ENCODE results near the gene CNKSR1.

CNKSR1 gene

GRCh38 chr1:26182383-26182696, 5.0 kb downstream of the CNKSR1 start:
- in situ Hi-C loops (cut with HindIII; ENCODE audit: low sequenced_read_pairs): no loop called here

GRCh38 chr1:26184086-26184485, 6.8 kb downstream of the CNKSR1 start:
- in situ Hi-C loops (cut with HindIII; ENCODE audit: low sequenced_read_pairs): no loop called here

GRCh38 chr1:26184883-26185282, 7.6 kb downstream of the CNKSR1 start:
- in situ Hi-C loops (cut with HindIII; ENCODE audit: low sequenced_read_pairs): no loop called here

- in situ Hi-C loops (cut with HindIII; ENCODE audit: low sequenced_read_pairs): no loop called here
These were observed 10.6 kb downstream of the CNKSR1 start for GRCh38 chr1:26187882-26188281.

GRCh38 chr1:26188477-26188876, 11.2 kb downstream of the CNKSR1 start:
- in situ Hi-C loops (cut with HindIII; ENCODE audit: low sequenced_read_pairs): no loop called here

GRCh38 chr1:26189331-26189730, 12.0 kb downstream of the CNKSR1 start:
- in situ Hi-C loops (cut with HindIII; ENCODE audit: low sequenced_read_pairs): no loop called here

- in situ Hi-C loops (cut with HindIII; ENCODE audit: low sequenced_read_pairs): no loop called here
These were observed 12.5 kb downstream of the CNKSR1 start for GRCh38 chr1:26189751-26190275.

GRCh38 chr1:26190373-26190987, 13.2 kb downstream of the CNKSR1 start, which contains the start of gene CATSPER4:
Gene CATSPER4 (plus strand): TSS chr1:26190602. CDS start chr1:26190628, 26 bp downstream.
- in situ Hi-C loops (cut with HindIII; ENCODE audit: low sequenced_read_pairs): no loop called here

- in situ Hi-C loops (cut with HindIII; ENCODE audit: low sequenced_read_pairs): no loop called here
These were observed 14.4 kb downstream of the CNKSR1 start for GRCh38 chr1:26191739-26192138.

- in situ Hi-C loops (cut with HindIII; ENCODE audit: low sequenced_read_pairs): no loop called here
These were observed 18.5 kb downstream of the CNKSR1 start for GRCh38 chr1:26195805-26196204.

- in situ Hi-C loops (cut with HindIII; ENCODE audit: low sequenced_read_pairs): no loop called here
These were observed 20.0 kb downstream of the CNKSR1 start for GRCh38 chr1:26197301-26197700.

- in situ Hi-C loops (cut with HindIII; ENCODE audit: low sequenced_read_pairs): no loop called here
These were observed 20.5 kb downstream of the CNKSR1 start for GRCh38 chr1:26197813-26198212.

GRCh38 chr1:26200413-26200812, 23.1 kb downstream of the CNKSR1 start:
- in situ Hi-C loops (cut with HindIII; ENCODE audit: low sequenced_read_pairs): no loop called here

GRCh38 chr1:26203642-26204318, 26.5 kb downstream of the CNKSR1 start:
- in situ Hi-C loops (cut with HindIII; ENCODE audit: low sequenced_read_pairs): no loop called here

- in situ Hi-C loops (cut with HindIII; ENCODE audit: low sequenced_read_pairs): loop anchor here (5.0 kb wide), 1 partner anchor 62 kb away; no protein-coding TSS in a partner anchor
These were observed 33.0 kb downstream of the CNKSR1 start for GRCh38 chr1:26210147-26210870.

GRCh38 chr1:26212726-26213125, 35.4 kb downstream of the CNKSR1 start:
- in situ Hi-C loops (cut with HindIII; ENCODE audit: low sequenced_read_pairs): loop anchor here (5.0 kb wide), 1 partner anchor 60 kb away; no protein-coding TSS in a partner anchor

- in situ Hi-C loops (cut with HindIII; ENCODE audit: low sequenced_read_pairs): loop anchor here (5.0 kb wide), 1 partner anchor 59 kb away; no protein-coding TSS in a partner anchor
These were observed 36.1 kb downstream of the CNKSR1 start for GRCh38 chr1:26213335-26213905.

GRCh38 chr1:26215246-26215645, 38.0 kb downstream of the CNKSR1 start:
- in situ Hi-C loops (cut with HindIII; ENCODE audit: low sequenced_read_pairs): no loop called here

GRCh38 chr1:26218906-26219494, 41.7 kb downstream of the CNKSR1 start:
- in situ Hi-C loops (cut with HindIII; ENCODE audit: low sequenced_read_pairs): no loop called here

GRCh38 chr1:26220199-26220912, 43.1 kb downstream of the CNKSR1 start:
- in situ Hi-C loops (cut with HindIII; ENCODE audit: low sequenced_read_pairs): no loop called here

Data from endothelial cell of hepatic sinusoid (primary cell).